Endothelial cell (in vitro differentiated cells): ENCODE measurements around the gene ECE1. TPM values are rescaled to one million over a fixed set of nuclear protein-coding genes. Genes with fewer than 3 reads are reported as not detected.

Experiments
- DNase-seq: peaks from one replicate; pipeline ENCODE4 v3.0.0; 2021; ENCODE audit warnings: low spot score
- H3K27ac Mint-ChIP-seq: one replicate; pipeline ENCODE4 v1.8.0; 2021; ENCODE audit warnings: mixed read lengths, inconsistent platforms; ENCODE audit not compliant: unreplicated experiment
- H3K27me3 Mint-ChIP-seq: one replicate; pipeline ENCODE4 v1.8.0; 2021; ENCODE audit warnings: mild to moderate bottlenecking, moderate library complexity, mixed read lengths, inconsistent platforms; ENCODE audit not compliant: unreplicated experiment
- H3K36me3 Mint-ChIP-seq: one replicate; pipeline ENCODE4 v1.8.0; 2021; ENCODE audit warnings: mild to moderate bottlenecking, low read depth, mixed read lengths, inconsistent platforms; ENCODE audit not compliant: unreplicated experiment
- H3K4me1 Mint-ChIP-seq: one replicate; pipeline ENCODE4 v1.8.0; 2021; ENCODE audit warnings: mild to moderate bottlenecking, mixed read lengths, inconsistent platforms; ENCODE audit not compliant: unreplicated experiment
- H3K4me3 Mint-ChIP-seq: one replicate; pipeline ENCODE4 v1.8.0; 2021; ENCODE audit warnings: mild to moderate bottlenecking, mixed read lengths, inconsistent platforms; ENCODE audit not compliant: unreplicated experiment
- H3K9me3 Mint-ChIP-seq: one replicate; pipeline ENCODE4 v1.8.0; 2021; ENCODE audit warnings: mixed read lengths, inconsistent platforms; ENCODE audit not compliant: unreplicated experiment
- total RNA-seq: library from RNA; stranded (reverse); fragmentation: NEBNext Ultra II Directional; extraction: Animal tissue kit (Norgen Biotek cat#: 25700); gene quantifications from one replicate; pipeline ENCODE4 v1.2.1, GENCODE V29; 2021; ENCODE audit not compliant: unreplicated experiment
- TF ChIP-seq, protein P1 (sequence below): fragments of 200-600 bp; sonication (generic); IDR thresholded peaks from one replicate; pipeline ENCODE4 v1.5.0; 2021; ENCODE audit warnings: antibody characterized with exemption; ENCODE audit not compliant: unreplicated experiment

The ECE1 gene
- total RNA-seq, 1 donor from 2014 or later, result 328 TPM

DNA sequence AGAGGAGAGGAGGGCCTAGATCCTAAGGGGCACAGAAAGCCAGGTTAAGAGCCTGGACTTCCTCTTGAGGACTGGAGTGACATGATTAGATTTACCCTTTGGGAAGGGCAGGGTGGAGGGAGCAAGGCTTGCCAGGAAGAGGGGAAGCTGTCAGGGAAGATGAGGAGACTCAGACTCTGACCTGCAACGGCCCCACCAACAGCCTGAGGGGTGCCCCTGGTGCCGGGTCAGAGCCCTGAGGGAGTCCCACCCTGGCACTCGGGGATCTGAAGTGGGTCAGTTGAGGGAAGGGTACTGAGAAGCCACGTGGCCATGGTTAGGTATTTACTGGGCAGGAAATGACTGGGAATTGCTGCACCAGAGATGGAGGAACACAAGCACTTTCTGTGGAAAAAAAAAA, 9.8 kb downstream of the ECE1 start:
- Mint-ChIP-seq H3K9me3 (no peaks in the 10 kb centered on the region), H3K36me3 (peaks cover 5% of the 10 kb centered on the region), H3K4me1 (peaks cover 64% of the 10 kb centered on the region), H3K27ac (peak overlapping the region; percentile 100), H3K27me3 (peaks cover 8% of the 10 kb centered on the region), H3K4me3 (peak overlapping the region; percentile 43)
- TF ChIP-seq, protein P1, sequence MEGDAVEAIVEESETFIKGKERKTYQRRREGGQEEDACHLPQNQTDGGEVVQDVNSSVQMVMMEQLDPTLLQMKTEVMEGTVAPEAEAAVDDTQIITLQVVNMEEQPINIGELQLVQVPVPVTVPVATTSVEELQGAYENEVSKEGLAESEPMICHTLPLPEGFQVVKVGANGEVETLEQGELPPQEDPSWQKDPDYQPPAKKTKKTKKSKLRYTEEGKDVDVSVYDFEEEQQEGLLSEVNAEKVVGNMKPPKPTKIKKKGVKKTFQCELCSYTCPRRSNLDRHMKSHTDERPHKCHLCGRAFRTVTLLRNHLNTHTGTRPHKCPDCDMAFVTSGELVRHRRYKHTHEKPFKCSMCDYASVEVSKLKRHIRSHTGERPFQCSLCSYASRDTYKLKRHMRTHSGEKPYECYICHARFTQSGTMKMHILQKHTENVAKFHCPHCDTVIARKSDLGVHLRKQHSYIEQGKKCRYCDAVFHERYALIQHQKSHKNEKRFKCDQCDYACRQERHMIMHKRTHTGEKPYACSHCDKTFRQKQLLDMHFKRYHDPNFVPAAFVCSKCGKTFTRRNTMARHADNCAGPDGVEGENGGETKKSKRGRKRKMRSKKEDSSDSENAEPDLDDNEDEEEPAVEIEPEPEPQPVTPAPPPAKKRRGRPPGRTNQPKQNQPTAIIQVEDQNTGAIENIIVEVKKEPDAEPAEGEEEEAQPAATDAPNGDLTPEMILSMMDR, result no peak
- no peak for DNase-seq

DNA sequence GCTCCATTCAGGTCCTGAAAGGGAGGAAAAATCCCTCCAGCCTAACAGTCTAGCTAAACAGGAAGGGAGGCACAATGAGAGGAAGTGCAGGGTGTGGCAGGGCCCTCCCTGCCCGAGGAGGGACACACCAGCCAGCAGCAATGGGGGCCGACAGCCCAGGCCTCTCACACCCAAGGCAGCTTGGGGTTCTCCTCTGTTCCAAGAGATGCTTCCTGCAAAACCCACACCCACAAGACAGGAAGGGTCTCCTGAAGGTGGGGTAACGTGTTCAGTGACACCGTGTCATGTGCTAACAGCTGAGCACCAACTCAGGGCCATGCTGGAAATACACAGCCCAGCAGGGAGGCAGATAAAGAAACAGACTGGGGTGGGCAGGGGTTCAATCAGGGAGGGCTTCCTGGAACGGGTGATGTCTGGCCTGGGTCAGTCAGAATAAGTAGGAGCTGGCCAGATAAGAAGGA, 10.2 kb downstream of the ECE1 start:
- H3K4me1 Mint-ChIP-seq, result peaks cover 67% of the 10 kb centered on the region

DNA sequence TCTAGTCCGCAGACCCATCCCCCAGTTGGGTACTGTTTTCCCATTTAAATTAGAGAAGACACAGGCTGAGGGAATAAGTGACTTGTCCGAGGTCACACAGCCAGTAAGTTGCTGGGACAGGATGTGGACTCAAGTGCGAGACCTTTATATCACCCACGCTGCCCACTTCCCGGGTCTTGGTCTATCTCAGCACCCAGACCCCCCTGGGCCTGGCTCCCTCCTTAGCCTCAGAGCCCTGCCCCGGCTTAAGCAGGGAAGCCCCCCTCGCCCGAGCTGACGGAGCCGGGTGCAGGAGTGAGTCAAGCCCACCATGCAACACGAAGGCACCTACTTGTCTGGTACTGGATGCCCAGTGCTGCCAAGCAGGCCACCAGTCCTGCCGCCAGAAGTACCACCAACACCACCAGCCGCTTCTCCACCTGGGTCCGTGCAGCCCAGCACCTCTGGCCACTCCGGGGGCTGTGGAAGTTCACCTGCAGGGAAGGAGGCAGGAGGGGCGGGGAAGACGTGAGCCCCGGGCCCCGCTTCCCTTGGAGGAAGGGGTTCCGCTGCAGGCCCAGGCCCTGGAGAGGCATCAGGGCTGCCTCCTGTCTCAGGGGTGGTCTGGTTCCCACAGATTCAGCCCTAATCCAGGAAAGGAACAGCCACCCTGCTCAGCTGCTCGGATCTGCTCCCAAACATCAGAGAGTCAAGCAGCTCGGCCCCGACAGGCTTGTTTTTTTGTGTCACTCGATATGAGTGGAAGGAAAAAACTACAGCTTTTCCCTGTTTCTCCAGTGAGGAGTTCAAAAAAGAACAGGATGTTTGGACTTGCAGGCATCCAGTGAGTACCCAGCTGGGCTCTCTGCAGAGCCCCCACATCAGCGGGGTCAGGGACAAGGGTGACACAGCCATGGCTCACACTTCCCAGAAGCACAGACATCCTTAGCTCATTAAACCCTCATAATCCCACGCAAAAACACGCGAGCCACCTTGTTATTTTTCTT, 11.1 kb downstream of the ECE1 start:
- Mint-ChIP-seq H3K9me3 (no peaks in the 10 kb centered on the region), H3K4me3 (peak overlapping the region; percentile 79), H3K36me3 (peaks cover 5% of the 10 kb centered on the region), H3K27ac (peak overlapping the region; percentile 100), H3K27me3 (peaks cover 8% of the 10 kb centered on the region), H3K4me1 (peaks cover 74% of the 10 kb centered on the region)
- TF ChIP-seq, protein P1, result no peak
- DNase-seq, result peak; percentile 25

More for the DNA sequence above, 10.2 kb downstream of the ECE1 start:
- H3K36me3 Mint-ChIP-seq, result peaks cover 5% of the 10 kb centered on the region
- H3K27me3 Mint-ChIP-seq, result peaks cover 8% of the 10 kb centered on the region
- peak overlapping the region; percentile 74 for H3K4me3 Mint-ChIP-seq
- peak overlapping the region; percentile 100 for H3K27ac Mint-ChIP-seq
- H3K9me3 Mint-ChIP-seq, result no peaks in the 10 kb centered on the region
- TF ChIP-seq, protein P1, result no peak
- peak; percentile 62 for DNase-seq

GRCh38 chr1:21278208-21278859, 11.9 kb downstream of the ECE1 start:
- H3K36me3 Mint-ChIP-seq, result peaks cover 7% of the 10 kb centered on the region
- peak overlapping the region; percentile 79 for H3K4me3 Mint-ChIP-seq
- peaks cover 77% of the 10 kb centered on the region for H3K4me1 Mint-ChIP-seq
- H3K27ac Mint-ChIP-seq, result peak overlapping the region; percentile 100
- peaks cover 8% of the 10 kb centered on the region for H3K27me3 Mint-ChIP-seq
- no peak for DNase-seq
- no peaks in the 10 kb centered on the region for H3K9me3 Mint-ChIP-seq
- TF ChIP-seq, protein P1, result no peak
